ENCODE results near the gene CMIP.

DNA sequence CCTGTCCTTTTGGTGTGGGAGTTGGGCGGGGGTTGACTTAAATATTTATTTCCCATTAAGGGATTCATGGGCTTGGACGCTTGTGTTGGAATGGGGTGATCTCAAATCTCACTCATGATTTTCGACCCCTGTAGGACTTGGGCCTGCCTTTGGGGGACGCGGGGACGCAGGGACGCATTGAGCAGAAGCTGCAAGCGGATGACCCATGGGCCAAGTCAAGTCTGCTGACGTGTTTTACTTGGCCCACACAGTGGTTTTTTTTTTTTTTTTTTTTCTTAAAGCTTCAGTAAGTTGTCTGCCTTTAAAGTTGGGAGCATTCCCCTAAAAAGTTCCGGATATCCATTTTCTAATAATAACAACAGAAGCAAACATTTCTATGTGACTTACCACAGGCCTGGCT lies 28.9 kb downstream of the CMIP start:
- TF ChIP-seq, protein P1, sequence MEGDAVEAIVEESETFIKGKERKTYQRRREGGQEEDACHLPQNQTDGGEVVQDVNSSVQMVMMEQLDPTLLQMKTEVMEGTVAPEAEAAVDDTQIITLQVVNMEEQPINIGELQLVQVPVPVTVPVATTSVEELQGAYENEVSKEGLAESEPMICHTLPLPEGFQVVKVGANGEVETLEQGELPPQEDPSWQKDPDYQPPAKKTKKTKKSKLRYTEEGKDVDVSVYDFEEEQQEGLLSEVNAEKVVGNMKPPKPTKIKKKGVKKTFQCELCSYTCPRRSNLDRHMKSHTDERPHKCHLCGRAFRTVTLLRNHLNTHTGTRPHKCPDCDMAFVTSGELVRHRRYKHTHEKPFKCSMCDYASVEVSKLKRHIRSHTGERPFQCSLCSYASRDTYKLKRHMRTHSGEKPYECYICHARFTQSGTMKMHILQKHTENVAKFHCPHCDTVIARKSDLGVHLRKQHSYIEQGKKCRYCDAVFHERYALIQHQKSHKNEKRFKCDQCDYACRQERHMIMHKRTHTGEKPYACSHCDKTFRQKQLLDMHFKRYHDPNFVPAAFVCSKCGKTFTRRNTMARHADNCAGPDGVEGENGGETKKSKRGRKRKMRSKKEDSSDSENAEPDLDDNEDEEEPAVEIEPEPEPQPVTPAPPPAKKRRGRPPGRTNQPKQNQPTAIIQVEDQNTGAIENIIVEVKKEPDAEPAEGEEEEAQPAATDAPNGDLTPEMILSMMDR (IDR thresholded peaks at IDR 0.05; ENCODE audit: poor library complexity, severe bottlenecking), result no peak
- TF ChIP-seq, protein P2, sequence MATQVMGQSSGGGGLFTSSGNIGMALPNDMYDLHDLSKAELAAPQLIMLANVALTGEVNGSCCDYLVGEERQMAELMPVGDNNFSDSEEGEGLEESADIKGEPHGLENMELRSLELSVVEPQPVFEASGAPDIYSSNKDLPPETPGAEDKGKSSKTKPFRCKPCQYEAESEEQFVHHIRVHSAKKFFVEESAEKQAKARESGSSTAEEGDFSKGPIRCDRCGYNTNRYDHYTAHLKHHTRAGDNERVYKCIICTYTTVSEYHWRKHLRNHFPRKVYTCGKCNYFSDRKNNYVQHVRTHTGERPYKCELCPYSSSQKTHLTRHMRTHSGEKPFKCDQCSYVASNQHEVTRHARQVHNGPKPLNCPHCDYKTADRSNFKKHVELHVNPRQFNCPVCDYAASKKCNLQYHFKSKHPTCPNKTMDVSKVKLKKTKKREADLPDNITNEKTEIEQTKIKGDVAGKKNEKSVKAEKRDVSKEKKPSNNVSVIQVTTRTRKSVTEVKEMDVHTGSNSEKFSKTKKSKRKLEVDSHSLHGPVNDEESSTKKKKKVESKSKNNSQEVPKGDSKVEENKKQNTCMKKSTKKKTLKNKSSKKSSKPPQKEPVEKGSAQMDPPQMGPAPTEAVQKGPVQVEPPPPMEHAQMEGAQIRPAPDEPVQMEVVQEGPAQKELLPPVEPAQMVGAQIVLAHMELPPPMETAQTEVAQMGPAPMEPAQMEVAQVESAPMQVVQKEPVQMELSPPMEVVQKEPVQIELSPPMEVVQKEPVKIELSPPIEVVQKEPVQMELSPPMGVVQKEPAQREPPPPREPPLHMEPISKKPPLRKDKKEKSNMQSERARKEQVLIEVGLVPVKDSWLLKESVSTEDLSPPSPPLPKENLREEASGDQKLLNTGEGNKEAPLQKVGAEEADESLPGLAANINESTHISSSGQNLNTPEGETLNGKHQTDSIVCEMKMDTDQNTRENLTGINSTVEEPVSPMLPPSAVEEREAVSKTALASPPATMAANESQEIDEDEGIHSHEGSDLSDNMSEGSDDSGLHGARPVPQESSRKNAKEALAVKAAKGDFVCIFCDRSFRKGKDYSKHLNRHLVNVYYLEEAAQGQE (IDR thresholded peaks at IDR 0.05; ENCODE audit: borderline replicate concordance), result no peak
- TF ChIP-seq POLR2AphosphoS5 (IDR thresholded peaks at IDR 0.05) (no peak), EZH2 (IDR thresholded peaks at IDR 0.05; ENCODE audit: borderline replicate concordance, insufficient read depth, low read length, poor library complexity, severe bottlenecking) (no peak), EP300 (conservative IDR thresholded peaks at IDR 0.05; ENCODE audit: poor library complexity, severe bottlenecking) (no peak), RAD21 (conservative IDR thresholded peaks at IDR 0.05) (no peak), TAF1 (IDR thresholded peaks at IDR 0.05; ENCODE audit: low read depth) (no peak)
